HEK293 (cell line): ENCODE results near the gene NKX1-1.

Experiments used
- CTCF ChIA-PET: fragments of 350-600 bp; formaldehyde crosslinking; extraction: SDS; loops from one replicate; lab custom pipeline; 2021; ENCODE audit warnings: antibody characterized with exemption; lab: Yijun Ruan, JAX
- POLR2A ChIA-PET: fragments of 300-600 bp; formaldehyde crosslinking; extraction: SDS; loops from one replicate; lab custom pipeline; 2020; ENCODE audit warnings: antibody characterized with exemption, inconsistent platforms; lab: Yijun Ruan, JAX
- H3K27ac ChIP-seq: fragments of 200-500 bp; sonication (Bioruptor generic); 2 replicates; pipeline ENCODE4 v1.5.1; 2014; ENCODE audit warnings: low read depth, low read length, control low read depth, inconsistent platforms; ENCODE audit errors: extremely low read depth
- H3K36me3 ChIP-seq, 2 experiments: fragments of 200-500 bp in 1 of 2; sonication (Bioruptor generic) in 1 of 2; 1 replicate in 1 of 2; 2 replicates in 1 of 2; pipeline ENCODE4 v1.5.1; 2014 to 2017; ENCODE audit warnings: inconsistent platforms in 2 of 2, low read length in 2 of 2; ENCODE audit not compliant: control insufficient read depth in 2 of 2, insufficient read depth in 1 of 2
- H3K4me1 ChIP-seq: fragments of 200-500 bp; sonication (Bioruptor generic); 2 replicates; pipeline ENCODE4 v1.5.1; 2014; ENCODE audit warnings: mild to moderate bottlenecking, low read length, inconsistent platforms; ENCODE audit not compliant: control insufficient read depth, insufficient read depth
- H3K4me3 ChIP-seq: 2 replicates; pipeline ENCODE4 v1.5.1; 2011; ENCODE audit warnings: low read depth, mild to moderate bottlenecking, control low read depth, low read length, moderate library complexity
- H3K9me3 ChIP-seq: fragments of 200-500 bp; sonication (Bioruptor generic); 2 replicates; pipeline ENCODE4 v1.5.1; 2014; ENCODE audit warnings: low read depth, low read length, inconsistent platforms; ENCODE audit not compliant: control insufficient read depth, insufficient read depth
- GFI1B ChIP-seq: fragments of 450-650 bp; formaldehyde crosslinking; IDR thresholded peaks from 2 replicates; pipeline ENCODE4 v1.5.1; 2016; ENCODE audit warnings: missing biosample characterization, missing genetic modification characterization
- KLF9 ChIP-seq: fragments of 450-650 bp; formaldehyde crosslinking; IDR thresholded peaks from 2 replicates; pipeline ENCODE4 v1.5.1; 2016; ENCODE audit warnings: missing biosample characterization, missing genetic modification characterization, low read depth
- MZF1 ChIP-seq: fragments of 450-650 bp; formaldehyde crosslinking; IDR thresholded peaks from 2 replicates; pipeline ENCODE4 v1.5.1; 2017; ENCODE audit warnings: missing biosample characterization, missing genetic modification characterization, borderline replicate concordance
- SCRT1 ChIP-seq: fragments of 450-650 bp; formaldehyde crosslinking; IDR thresholded peaks from 2 replicates; pipeline ENCODE4 v1.5.1; 2016; ENCODE audit warnings: missing biosample characterization, missing genetic modification characterization, borderline replicate concordance
- SP7 ChIP-seq: fragments of 450-650 bp; formaldehyde crosslinking; IDR thresholded peaks from 2 replicates; pipeline ENCODE4 v1.5.1; 2016; ENCODE audit warnings: missing biosample characterization, missing genetic modification characterization
- TCF7L2 ChIP-seq: IDR thresholded peaks from 2 replicates; pipeline ENCODE4 v1.6.1; 2011; ENCODE audit warnings: low read depth, mild to moderate bottlenecking, inconsistent platforms, low read length, moderate library complexity, borderline replicate concordance
- ZFP69B ChIP-seq: fragments of 450-650 bp; formaldehyde crosslinking; IDR thresholded peaks from 2 replicates; pipeline ENCODE4 v1.5.1; 2016; ENCODE audit warnings: missing biosample characterization, missing genetic modification characterization
- ZNF133 ChIP-seq: fragments of 450-650 bp; formaldehyde crosslinking; IDR thresholded peaks from 2 replicates; pipeline ENCODE4 v1.5.1; 2016; ENCODE audit warnings: missing biosample characterization, missing genetic modification characterization
- ZNF174 ChIP-seq: fragments of 450-650 bp; formaldehyde crosslinking; IDR thresholded peaks from 2 replicates; pipeline ENCODE4 v1.5.0; 2017; ENCODE audit warnings: missing biosample characterization, mild to moderate bottlenecking, missing genetic modification characterization
- ZNF202 ChIP-seq: fragments of 450-650 bp; formaldehyde crosslinking; IDR thresholded peaks from 2 replicates; pipeline ENCODE4 v1.5.1; 2016; ENCODE audit warnings: missing biosample characterization, missing genetic modification characterization, borderline replicate concordance
- ZNF600 ChIP-seq: fragments of 450-650 bp; formaldehyde crosslinking; IDR thresholded peaks from 2 replicates; pipeline ENCODE4 v1.5.1; 2016; ENCODE audit warnings: missing biosample characterization, missing genetic modification characterization
- TF ChIP-seq, protein P1 (sequence below): fragments of 450-650 bp; formaldehyde crosslinking; IDR thresholded peaks from 2 replicates; pipeline ENCODE4 v1.5.1; 2017; ENCODE audit warnings: missing biosample characterization, missing genetic modification characterization
- TF ChIP-seq, protein P2 (sequence below): fragments of 450-650 bp; formaldehyde crosslinking; IDR thresholded peaks from 2 replicates; pipeline ENCODE4 v1.5.1; 2017; ENCODE audit warnings: missing biosample characterization, missing genetic modification characterization
- TF ChIP-seq, protein P3 (sequence below): fragments of 450-650 bp; formaldehyde crosslinking; IDR thresholded peaks from 2 replicates; pipeline ENCODE4 v1.5.1; 2016; ENCODE audit warnings: missing biosample characterization, missing genetic modification characterization
- TF ChIP-seq, protein P4 (sequence below): fragments of 450-650 bp; formaldehyde crosslinking; IDR thresholded peaks from 2 replicates; pipeline ENCODE4 v1.5.1; 2016; ENCODE audit warnings: missing biosample characterization, missing genetic modification characterization, low read depth
- TF ChIP-seq, protein P5 (sequence below): fragments of 450-650 bp; formaldehyde crosslinking; optimal IDR thresholded peaks from 2 replicates; pipeline ENCODE3; 2016; ENCODE audit warnings: missing biosample characterization, mild to moderate bottlenecking, missing genetic modification characterization
- TF ChIP-seq, protein P6 (sequence below): fragments of 450-650 bp; formaldehyde crosslinking; IDR thresholded peaks from 2 replicates; pipeline ENCODE4 v1.5.1; 2016; ENCODE audit warnings: missing biosample characterization, missing genetic modification characterization

NKX1-1 gene

DNA sequence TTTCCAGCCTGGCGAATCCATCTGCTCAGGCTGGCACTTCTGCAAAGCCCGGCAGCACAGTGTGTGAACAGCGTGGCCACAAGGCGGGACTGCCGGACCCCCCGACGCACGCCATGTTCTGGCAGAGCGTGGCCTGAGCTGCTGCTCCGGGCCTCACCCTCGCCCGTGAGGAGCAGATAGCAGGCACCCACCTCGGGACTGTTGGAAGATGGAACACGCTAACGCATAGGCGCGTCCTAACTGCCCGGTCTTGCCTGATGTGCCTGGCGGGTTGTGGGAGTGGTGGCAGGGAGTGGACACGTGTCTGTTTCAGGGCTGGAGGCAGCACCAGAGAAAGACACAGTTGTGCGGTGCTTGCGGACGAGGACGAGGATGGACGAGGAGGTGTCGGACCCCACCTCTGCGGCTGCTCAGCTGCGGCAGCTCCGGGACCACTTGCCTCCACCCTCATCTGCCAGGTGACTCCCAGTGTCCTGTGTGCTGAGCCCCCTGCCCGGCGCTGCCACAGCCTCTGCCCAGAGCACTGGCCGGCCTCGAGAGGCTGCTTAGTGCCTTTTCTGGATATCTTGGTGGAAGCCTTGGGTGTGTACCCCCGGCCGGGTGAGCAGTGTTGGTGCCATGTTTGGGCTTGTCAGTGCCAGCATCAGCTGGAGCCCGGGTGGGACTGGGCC is 31.1 kb downstream of the NKX1-1 start:
- no peaks in the 10 kb centered on the region for H3K9me3 ChIP-seq
- POLR2A ChIA-PET: no interaction called here
- TF ChIP-seq TCF7L2 (no peak), ZNF133 (no peak), SP7 (tag by site-specific recombination) (no peak), SCRT1 (tag by site-specific recombination) (no peak), ZNF202 (tag by site-specific recombination) (no peak), ZFP69B (tag by site-specific recombination) (no peak), ZNF174 (no peak), KLF9 (tag by site-specific recombination) (no peak), ZNF600 (tag by site-specific recombination) (no peak), GFI1B (no peak), MZF1 (no peak)
- TF ChIP-seq, protein P1, sequence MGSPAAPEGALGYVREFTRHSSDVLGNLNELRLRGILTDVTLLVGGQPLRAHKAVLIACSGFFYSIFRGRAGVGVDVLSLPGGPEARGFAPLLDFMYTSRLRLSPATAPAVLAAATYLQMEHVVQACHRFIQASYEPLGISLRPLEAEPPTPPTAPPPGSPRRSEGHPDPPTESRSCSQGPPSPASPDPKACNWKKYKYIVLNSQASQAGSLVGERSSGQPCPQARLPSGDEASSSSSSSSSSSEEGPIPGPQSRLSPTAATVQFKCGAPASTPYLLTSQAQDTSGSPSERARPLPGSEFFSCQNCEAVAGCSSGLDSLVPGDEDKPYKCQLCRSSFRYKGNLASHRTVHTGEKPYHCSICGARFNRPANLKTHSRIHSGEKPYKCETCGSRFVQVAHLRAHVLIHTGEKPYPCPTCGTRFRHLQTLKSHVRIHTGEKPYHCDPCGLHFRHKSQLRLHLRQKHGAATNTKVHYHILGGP (tag by site-specific recombination): no peak
- TF ChIP-seq, protein P2, sequence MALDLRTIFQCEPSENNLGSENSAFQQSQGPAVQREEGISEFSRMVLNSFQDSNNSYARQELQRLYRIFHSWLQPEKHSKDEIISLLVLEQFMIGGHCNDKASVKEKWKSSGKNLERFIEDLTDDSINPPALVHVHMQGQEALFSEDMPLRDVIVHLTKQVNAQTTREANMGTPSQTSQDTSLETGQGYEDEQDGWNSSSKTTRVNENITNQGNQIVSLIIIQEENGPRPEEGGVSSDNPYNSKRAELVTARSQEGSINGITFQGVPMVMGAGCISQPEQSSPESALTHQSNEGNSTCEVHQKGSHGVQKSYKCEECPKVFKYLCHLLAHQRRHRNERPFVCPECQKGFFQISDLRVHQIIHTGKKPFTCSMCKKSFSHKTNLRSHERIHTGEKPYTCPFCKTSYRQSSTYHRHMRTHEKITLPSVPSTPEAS (tag by site-specific recombination): no peak
- TF ChIP-seq, protein P3, sequence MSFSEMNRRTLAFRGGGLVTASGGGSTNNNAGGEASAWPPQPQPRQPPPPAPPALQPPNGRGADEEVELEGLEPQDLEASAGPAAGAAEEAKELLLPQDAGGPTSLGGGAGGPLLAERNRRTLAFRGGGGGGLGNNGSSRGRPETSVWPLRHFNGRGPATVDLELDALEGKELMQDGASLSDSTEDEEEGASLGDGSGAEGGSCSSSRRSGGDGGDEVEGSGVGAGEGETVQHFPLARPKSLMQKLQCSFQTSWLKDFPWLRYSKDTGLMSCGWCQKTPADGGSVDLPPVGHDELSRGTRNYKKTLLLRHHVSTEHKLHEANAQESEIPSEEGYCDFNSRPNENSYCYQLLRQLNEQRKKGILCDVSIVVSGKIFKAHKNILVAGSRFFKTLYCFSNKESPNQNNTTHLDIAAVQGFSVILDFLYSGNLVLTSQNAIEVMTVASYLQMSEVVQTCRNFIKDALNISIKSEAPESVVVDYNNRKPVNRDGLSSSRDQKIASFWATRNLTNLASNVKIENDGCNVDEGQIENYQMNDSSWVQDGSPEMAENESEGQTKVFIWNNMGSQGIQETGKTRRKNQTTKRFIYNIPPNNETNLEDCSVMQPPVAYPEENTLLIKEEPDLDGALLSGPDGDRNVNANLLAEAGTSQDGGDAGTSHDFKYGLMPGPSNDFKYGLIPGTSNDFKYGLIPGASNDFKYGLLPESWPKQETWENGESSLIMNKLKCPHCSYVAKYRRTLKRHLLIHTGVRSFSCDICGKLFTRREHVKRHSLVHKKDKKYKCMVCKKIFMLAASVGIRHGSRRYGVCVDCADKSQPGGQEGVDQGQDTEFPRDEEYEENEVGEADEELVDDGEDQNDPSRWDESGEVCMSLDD (tag by site-specific recombination): no peak
- TF ChIP-seq, protein P4, sequence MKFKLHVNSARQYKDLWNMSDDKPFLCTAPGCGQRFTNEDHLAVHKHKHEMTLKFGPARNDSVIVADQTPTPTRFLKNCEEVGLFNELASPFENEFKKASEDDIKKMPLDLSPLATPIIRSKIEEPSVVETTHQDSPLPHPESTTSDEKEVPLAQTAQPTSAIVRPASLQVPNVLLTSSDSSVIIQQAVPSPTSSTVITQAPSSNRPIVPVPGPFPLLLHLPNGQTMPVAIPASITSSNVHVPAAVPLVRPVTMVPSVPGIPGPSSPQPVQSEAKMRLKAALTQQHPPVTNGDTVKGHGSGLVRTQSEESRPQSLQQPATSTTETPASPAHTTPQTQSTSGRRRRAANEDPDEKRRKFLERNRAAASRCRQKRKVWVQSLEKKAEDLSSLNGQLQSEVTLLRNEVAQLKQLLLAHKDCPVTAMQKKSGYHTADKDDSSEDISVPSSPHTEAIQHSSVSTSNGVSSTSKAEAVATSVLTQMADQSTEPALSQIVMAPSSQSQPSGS (tag by site-specific recombination): no peak
- TF ChIP-seq, protein P5, sequence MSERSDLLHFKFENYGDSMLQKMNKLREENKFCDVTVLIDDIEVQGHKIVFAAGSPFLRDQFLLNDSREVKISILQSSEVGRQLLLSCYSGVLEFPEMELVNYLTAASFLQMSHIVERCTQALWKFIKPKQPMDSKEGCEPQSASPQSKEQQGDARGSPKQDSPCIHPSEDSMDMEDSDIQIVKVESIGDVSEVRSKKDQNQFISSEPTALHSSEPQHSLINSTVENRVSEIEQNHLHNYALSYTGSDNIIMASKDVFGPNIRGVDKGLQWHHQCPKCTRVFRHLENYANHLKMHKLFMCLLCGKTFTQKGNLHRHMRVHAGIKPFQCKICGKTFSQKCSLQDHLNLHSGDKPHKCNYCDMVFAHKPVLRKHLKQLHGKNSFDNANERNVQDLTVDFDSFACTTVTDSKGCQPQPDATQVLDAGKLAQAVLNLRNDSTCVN (tag by site-specific recombination): no peak
- TF ChIP-seq, protein P6, sequence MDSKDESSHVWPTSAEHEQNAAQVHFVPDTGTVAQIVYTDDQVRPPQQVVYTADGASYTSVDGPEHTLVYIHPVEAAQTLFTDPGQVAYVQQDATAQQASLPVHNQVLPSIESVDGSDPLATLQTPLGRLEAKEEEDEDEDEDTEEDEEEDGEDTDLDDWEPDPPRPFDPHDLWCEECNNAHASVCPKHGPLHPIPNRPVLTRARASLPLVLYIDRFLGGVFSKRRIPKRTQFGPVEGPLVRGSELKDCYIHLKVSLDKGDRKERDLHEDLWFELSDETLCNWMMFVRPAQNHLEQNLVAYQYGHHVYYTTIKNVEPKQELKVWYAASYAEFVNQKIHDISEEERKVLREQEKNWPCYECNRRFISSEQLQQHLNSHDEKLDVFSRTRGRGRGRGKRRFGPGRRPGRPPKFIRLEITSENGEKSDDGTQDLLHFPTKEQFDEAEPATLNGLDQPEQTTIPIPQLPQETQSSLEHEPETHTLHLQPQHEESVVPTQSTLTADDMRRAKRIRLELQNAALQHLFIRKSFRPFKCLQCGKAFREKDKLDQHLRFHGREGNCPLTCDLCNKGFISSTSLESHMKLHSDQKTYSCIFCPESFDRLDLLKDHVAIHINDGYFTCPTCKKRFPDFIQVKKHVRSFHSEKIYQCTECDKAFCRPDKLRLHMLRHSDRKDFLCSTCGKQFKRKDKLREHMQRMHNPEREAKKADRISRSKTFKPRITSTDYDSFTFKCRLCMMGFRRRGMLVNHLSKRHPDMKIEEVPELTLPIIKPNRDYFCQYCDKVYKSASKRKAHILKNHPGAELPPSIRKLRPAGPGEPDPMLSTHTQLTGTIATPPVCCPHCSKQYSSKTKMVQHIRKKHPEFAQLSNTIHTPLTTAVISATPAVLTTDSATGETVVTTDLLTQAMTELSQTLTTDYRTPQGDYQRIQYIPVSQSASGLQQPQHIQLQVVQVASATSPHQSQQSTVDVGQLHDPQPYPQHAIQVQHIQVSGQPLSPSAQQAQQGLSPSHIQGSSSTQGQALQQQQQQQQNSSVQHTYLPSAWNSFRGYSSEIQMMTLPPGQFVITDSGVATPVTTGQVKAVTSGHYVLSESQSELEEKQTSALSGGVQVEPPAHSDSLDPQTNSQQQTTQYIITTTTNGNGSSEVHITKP (tag by site-specific recombination): no peak
- TF ChIP-seq, all 188 proteins: peak for 0
- CTCF ChIA-PET: interaction anchor here (0.6 kb wide), 1 partner anchor 537 kb away, joined by 3 read pairs; no protein-coding TSS in a partner anchor
- Histone ChIP-seq H3K36me3 (peaks cover 0 to 46% of the 10 kb centered on the region in 2 experiments; a peak in 1 of 3 replicates), H3K4me3 (no peak overlapping the region), H3K4me1 (no peaks in the 10 kb centered on the region), H3K27ac (no peak overlapping the region)
